ENCODE data around the gene THAP12.
"Not testable (repeated sequence)": the region's sequence is repeated elsewhere in the genome, so short reads cannot be mapped to it uniquely, and the experiment has no call there.

DNA sequence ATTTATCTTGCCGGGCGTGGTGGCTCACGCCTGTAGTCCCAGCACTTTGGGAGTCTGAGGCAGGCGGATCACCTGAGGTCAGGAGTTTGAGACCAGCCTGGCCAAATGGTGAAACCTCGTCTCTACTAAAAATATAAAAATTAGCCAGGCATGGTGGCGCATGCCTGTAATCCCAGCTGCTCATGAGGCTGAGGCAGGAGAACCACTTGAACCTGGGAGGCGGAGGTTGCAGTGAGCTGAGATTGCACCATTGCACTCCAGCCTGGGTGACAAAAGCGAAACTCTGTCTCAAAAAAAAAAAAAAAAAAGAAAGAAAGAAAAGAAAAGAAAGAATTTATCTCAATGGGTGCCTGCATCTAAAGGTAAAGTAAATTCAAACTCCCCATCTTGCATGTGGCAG, 20.6 kb upstream of the THAP12 start:
- TF ChIP-seq EZH2 (IDR thresholded peaks at IDR 0.05); POLR2AphosphoS5 (IDR thresholded peaks at IDR 0.05; ENCODE audit: borderline replicate concordance, low read depth, low read length); FOXP2 (optimal IDR thresholded peaks at IDR 0.05; ENCODE audit: control extremely low read depth, extremely low read length, insufficient read depth): not testable (repeated sequence)

All from SK-N-MC (cell line).